Stimulated activated CD8-positive, alpha-beta memory T cell treated with anti-CD3 and anti-CD28 coated beads, Interleukin-15, amount 100 ng/mL, for 4 hours (primary cell): Measurements from ENCODE around the gene DNMT3A.
"Not testable (repeated sequence)": the region's sequence is repeated elsewhere in the genome, so short reads cannot be mapped to it uniquely, and the experiment has no call there.

Experiments
- DNase-seq, 2 donors: peaks; one replicate each; pipeline ENCODE4 v3.0.0-alpha.2; 2020; ENCODE audit warnings: low read depth in 2 of 2

DNMT3A gene

GRCh38 chr2:25285265-25286024 lies 56.3 kb downstream of the DNMT3A start:
- no peak for DNase-seq

- DNase-seq = no peak
These were observed 57.0 kb downstream of the DNMT3A start for GRCh38 chr2:25284756-25285155.

- DNase-seq = no peak
These were observed 57.8 kb downstream of the DNMT3A start for GRCh38 chr2:25283921-25284320.

- no peak for DNase-seq
These were observed 59.8 kb downstream of the DNMT3A start for GRCh38 chr2:25281941-25282340.

- DNase-seq = no peak
These were observed 60.2 kb downstream of the DNMT3A start for GRCh38 chr2:25281522-25281921.

- no peak for DNase-seq
These were observed 61.6 kb downstream of the DNMT3A start for GRCh38 chr2:25280051-25280687.

GRCh38 chr2:25279091-25279651 lies 62.6 kb downstream of the DNMT3A start:
- no peak for DNase-seq

- peak; percentile 59 to 70 for DNase-seq
These were observed 64.9 kb downstream of the DNMT3A start for GRCh38 chr2:25276569-25277465.

- no peak for DNase-seq
These were observed 66.2 kb downstream of the DNMT3A start for GRCh38 chr2:25275575-25275965.

GRCh38 chr2:25274868-25275574 lies 66.7 kb downstream of the DNMT3A start:
- peak; percentile 53 to 63 for DNase-seq

- DNase-seq = no peak
These were observed 67.7 kb downstream of the DNMT3A start for GRCh38 chr2:25273985-25274535.

- not testable (repeated sequence) for DNase-seq
These were observed 69.0 kb downstream of the DNMT3A start for GRCh38 chr2:25272705-25273104.

GRCh38 chr2:25270061-25270460 lies 71.7 kb downstream of the DNMT3A start:
- no peak for DNase-seq

- no peak for DNase-seq
These were observed 72.5 kb downstream of the DNMT3A start for GRCh38 chr2:25269233-25269632.

GRCh38 chr2:25268139-25268538 lies 73.6 kb downstream of the DNMT3A start:
- no peak for DNase-seq

- DNase-seq = no peak
These were observed 75.3 kb downstream of the DNMT3A start for GRCh38 chr2:25266399-25266798.

GRCh38 chr2:25265802-25266201 lies 75.9 kb downstream of the DNMT3A start:
- DNase-seq = no peak

GRCh38 chr2:25265001-25265400 lies 76.7 kb downstream of the DNMT3A start:
- no peak for DNase-seq

- no peak for DNase-seq
These were observed 79.4 kb downstream of the DNMT3A start for GRCh38 chr2:25262288-25262687.

- DNase-seq = no peak
These were observed 82.0 kb downstream of the DNMT3A start for GRCh38 chr2:25259737-25260124.
